Measurements from ENCODE around the gene SLC10A1.
"Not testable (repeated sequence)": the region's sequence is repeated elsewhere in the genome, so short reads cannot be mapped to it uniquely, and the experiment has no call there.

SLC10A1 gene

DNA sequence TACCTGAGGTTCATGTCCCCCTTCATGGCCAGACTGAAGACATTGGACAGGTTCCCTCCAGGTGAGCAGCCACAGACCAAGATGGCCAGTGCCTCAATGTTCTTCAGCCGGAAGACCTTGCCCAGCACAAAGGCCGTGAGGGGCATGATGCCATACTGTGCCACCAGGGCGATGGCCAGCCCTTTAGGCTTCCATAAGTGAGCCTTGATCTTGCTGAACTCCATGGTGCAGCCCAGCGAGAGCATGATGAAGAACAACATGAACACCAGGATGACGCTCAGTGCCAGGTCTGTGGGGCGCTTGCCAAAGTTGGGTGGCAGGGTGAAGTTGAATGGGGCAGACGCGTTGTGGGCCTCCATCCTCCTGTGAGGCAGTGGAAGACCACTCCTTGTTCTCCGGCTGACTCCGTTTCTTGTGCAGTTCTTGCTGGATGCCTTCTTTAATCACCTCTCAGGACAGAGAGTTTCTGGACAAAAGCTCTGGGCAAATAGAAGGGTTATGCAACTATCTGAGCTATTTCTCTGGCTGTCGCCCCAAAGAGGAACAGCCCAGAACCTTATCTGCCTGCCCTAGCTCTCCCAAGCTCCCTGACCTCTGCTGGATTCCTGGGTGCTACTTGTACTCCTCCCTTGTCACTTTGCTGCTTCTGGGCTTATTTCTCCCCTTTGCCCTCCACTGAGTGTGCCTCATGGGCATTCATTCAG is at the start of gene SLC10A1:
Gene SLC10A1, minus strand, starts transcription at position 445 of the 704 bp plus-strand sequence. Its CDS starts 86 bp downstream, at position 359.
- DNase-seq: no peak

DNA sequence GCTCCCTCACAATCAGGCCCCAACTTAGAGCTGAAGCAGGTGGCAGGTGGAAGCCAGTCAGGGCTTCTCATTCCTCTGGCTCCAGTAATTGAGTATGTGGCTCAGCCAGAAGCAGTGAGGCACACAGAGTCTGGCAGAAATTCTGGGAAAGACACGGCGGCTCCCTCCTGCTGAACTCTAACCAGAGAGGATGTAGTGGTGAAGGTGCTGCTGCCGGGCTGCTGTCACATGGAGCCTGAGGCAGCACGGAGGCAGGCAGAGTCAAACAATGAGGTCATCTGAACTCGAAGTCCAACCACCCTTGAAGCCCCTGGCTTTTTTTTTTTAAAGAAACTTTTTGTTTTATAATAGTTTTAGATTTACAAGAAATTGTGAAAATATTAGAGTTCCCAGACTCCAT is 48.7 kb upstream of the SLC10A1 start:
- no peak for DNase-seq

DNA sequence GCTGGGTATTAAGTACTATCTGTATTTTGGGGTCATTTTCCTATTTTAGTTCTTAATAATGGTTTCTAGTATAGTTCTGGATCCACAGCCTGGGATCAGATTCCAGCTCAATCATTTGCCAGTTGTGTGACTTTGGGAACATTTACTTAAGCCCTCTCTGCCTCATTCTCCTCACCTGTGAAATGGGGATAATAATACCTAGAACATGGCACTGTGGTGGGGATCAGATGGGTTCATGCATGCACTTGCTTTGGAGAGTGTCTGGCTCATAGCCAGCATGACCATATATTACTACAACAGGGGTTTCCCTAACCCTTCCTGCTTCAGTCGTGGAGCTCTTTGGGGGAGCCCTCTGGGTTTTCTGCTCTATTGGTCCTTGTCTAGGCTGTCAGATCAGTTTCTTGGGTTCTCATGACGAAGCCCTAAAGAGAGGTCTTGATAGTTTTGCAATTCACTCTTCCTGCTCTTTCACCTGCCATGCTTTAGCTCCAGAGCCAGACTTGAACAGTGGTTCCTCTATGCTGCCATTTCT is 48.1 kb upstream of the SLC10A1 start:
- DNase-seq: no peak

DNA sequence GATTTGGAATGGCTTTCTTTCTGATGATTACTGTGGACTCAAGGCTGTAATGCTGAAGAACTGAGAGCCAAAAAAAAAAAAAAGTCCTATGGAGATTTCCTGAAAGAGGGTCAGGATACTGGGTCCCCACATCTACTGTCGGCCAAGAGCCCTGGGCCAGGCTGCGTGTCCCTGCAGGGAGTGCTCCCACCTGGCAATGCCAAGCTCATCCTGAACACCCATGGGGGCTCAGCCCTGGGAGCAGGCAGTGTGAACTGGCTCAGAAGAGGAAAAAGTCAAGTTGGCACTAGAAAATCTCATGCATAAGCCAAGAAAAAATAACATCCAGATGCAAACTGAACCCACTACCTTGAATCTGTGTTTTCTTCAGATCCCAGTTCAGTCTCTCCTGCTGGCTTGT is 47.1 kb upstream of the SLC10A1 start:
- DNase-seq: no peak

DNA sequence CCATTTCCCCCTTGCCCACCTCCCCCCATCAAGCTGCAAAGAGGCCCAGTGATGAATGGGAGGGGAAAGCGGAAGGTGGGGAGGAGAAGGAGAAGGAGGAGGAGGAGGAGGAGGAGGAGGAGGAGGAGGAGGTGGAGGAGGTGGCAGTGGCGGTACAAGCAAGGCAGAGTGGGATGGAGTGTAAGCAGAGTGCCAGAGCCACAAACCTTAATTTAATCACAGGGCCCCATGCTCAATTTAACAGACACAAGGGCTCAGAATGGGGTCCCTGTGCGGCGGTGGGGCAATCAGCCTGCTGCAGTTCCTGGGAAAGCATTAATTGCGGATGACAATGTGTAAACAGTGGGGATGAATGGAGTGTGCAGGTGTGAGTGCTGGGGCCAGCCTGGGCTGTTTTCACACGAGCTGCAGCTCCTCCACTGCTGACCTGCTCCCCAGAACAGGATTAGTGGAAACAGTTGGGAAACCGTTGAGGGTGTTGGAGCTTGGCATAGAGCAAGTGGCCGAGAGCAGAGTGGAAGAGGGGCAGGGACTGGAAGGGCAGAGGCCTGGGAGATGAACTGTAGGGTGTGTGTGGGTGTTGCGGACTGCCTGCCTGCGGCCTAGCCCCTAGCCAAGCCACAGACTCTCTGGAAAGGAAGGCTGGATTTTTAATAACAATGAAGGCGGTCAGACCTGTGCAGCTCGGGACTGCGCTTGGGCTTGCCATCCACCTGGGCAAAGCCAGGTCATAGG is 45.8 kb upstream of the SLC10A1 start:
- DNase-seq: no peak

DNA sequence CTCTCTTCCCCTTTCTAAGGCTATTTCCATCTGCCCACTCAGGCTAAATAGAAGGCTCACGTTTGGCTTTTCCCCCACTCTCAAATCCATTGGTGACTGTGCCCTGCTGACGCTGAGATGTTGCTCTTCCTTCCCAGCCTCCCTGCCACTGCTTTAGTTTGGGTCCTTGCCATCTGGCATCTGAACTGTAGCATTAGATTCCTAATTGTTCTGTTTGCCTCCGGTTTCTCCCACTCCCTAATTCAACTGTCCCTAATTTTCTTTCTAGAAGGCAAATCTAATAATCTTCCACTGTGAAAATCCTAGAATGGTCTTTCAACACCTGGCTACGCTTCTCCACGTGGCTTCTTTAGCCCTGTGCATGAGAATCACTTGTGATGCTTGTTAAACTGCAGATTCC is 44.6 kb upstream of the SLC10A1 start:
- DNase-seq: no peak

DNA sequence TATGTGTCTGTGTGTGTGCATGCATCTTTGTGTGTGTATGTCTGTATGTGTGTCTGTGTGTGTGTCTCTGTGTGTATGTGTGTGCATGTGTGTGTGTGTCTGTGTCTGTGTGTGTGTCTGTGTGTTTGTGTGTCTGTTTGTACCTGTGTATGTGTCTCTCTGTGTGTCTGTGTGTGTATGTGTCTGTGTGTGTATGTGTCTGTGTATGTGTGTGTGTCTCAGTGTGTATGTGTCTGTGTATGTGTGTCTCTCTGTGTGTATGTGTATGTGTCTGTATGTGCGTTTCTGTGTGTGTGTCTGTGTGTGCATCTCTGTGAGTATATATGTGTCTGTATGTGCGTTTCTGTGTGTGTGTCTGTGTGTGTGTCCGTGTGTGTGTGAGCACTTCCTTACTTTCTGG is 42.6 kb upstream of the SLC10A1 start:
- no peak for DNase-seq

DNA sequence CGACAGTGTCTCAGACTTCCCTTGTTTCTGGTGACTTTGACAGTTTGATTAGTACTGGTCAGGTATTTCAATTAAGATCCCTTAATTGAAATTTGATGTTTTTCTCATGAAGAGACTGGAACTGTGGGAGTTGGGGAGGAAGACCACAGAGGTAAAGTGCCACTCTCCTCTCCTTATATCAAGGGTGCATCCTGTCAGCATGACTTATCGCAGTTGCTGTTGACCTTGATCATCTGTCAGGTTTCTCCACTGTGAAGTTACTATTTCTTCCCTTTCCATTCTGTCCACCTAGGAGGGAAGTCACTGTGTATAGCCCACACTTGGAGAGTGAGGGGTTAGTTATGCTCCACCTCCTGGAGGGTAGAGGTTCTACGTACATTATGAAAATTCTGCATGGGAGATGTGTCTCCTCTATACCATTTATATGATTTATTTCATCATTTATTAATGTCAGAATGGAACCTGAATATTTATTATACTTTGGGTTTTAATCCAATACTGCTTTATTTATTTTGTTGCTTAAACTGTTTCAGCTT is 41.9 kb upstream of the SLC10A1 start:
- no peak for DNase-seq

DNA sequence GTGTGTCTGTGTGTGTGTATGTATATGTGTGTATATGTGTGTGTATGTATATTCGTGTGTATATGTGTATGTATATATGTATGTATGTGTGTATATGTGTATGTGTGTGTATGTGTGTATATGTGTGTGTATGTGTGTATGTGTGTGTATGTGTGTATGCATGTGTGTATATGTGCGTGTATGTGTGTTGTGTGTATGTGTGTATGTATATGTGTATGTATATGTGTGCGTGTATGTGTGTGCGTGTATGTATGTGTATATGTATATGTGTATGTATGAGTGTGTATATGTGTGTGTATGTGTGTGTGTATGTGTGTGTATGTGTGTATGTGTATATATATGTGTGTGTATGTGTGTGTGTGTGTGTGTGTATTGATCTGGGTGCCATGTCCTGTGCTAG is 31.8 kb upstream of the SLC10A1 start:
- no peak for DNase-seq

DNA sequence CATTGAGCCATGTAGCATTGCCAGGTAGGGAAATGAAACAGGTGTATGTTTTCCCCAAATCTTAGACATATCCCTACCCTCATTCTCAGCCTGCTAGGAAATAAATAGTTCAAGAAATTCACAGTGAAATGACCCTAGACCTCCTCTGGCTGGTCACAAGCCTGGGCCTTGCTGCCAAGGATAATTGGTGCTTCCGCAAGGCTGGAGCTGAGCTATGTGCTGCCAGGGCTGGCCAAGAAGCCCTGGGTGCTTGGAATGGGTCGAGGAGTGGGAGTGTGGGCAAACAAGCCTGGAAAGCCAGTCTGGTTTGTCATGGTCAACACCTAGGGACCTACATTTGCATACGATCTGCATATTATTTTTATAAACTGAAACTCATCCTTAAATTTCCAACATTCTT is 31.3 kb upstream of the SLC10A1 start:
- no peak for DNase-seq

DNA sequence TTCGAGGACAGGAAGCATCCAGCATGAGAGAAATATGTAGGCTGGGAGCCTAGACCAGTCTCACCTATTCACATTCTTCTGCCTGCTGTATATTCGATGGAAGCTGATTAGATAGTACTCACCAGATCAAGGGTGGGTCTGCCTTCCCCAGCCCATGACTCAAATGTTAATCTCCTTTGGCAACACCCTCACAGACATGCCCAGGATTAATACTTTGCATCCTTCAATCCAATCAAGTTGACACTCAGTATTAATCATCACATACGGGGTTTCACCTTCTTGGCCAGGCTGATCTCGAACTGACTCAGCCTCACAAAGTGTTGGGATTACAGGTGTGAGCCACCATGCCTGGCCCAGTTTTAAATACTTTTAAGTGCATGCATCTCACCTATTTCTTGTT is 30.5 kb upstream of the SLC10A1 start:
- DNase-seq: no peak

DNA sequence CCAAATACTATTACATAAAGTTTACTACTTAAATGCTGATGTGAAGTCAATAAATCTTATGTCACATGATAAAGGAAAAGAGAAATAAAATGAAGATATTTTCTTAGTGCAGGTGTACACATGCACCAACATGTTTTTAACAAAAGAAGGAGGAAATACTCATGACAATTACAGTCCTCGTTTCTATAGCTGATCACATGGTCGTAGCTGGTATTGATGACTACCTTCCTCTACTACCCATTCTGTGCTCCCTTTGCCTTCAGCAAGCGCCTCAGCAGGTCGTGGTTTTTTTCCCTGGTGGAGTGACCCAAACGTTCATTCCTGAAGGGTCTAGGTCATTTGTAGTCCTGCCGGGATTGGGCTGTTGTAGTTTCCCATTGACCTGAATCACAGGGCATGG is 25.4 kb upstream of the SLC10A1 start:
- no peak for DNase-seq

DNA sequence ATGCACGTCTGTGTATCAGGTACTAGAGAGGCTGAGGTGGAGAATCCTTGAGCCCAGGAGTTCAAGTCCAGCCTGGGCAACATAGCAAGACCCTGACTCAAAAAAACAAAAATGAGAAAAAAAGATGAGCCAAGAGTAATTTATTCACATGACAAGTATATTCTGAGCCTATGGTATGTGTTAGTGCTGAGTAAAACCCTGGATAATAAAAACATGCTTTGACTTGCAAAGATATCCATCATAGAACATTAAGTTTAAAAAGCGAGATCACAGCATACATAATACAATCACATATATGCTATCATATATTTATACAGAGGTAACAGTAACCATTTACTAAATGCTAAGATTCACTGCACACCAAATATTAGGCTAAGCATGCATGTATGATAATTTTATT is 23.9 kb upstream of the SLC10A1 start:
- no peak for DNase-seq

DNA sequence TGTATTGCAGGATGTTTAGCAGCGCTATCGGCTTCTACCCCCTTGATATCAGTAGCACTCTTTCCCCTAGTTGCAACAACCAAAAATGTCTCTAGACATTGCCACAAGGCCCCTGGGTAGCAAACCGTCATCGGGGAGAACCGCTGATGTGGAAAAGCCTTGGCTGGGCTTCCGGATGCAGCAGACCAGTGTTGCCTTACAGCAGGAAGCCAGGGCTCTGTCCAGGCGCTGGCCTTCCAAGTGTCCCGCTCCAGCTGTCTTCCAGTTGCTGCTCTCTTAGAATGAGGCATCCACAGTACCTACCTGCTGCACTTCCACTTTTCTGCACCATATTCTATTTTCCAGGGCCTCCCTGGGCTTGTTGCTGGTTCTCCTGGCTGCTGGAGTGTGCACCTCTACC is 22.6 kb upstream of the SLC10A1 start:
- DNase-seq: no peak

DNA sequence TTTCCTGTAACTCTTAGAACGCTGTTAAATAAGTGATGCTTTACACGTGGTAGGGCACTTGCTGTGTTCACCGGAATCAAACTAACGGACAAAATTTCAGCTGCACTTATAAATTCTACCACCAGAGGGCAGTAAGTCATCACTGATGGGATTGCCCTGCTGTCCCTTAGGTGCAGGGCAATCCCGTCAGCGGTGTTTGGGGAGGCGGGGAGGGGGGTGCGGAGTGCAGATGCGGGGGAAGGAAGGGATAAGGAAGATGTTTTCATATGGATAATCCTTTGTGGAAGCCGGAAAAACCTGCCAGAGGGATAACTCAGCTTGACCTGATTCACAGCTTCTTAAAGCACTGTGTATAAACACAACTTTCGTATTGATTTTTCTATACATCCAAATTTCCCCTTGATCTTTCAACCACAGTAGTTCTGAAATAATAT is 21.7 kb upstream of the SLC10A1 start:
- peak; percentile 73 for DNase-seq

DNA sequence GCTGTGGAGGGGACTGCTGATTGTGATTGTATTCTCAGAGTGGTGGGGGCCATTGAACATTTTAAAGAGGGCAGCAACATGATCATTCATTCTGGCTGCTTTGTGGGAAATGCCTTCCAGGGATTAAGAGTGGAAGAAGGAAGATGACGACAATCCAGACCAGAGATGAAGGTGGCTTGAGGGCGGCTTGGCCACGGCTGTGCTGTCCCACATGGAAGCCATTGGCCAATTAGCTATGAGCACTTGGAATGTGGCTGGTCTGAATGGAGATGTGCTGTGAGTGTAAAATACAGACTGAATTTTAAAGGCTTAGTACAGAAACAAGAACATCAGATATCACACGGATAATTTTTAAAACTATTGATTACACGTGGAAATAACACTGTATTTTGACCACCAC is 19.2 kb upstream of the SLC10A1 start:
- DNase-seq: no peak

DNA sequence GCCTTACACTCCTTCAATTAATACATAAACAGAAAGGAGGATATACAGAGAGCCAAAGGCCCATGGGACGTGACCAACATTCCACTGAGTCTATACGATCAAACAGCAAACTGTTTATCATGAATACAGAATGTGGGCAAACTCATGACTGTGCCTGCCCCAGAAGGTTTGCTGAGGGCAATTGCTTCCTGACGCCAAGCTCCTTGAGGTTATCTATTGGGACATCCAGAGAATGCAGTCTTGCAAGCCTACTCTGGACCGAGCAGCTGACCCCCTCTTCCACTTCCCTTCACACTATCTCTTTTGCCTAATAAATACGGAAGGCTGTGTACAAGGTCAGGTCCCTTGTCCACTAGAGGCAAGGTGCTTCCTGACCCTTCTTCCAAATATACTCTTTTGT is 18.5 kb upstream of the SLC10A1 start:
- no peak for DNase-seq

DNA sequence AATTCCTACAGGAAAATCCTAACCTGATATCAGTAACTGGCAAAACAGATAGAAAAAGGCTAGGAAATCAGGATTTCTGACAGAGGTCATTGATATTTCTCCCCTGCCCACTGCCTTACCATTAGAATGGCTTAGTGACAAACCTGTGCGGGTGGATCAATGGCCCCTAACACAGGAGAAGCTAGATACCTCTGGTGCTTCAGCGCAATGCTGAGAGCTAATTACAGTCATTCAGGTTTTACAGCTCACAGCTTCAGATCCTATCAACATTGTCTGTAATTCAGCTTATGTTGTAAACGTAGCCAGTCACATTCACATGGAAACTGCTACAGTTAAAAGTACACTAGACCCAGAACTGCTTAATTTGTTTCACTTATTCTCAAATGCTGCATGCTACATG is 17.4 kb upstream of the SLC10A1 start:
- no peak for DNase-seq

DNA sequence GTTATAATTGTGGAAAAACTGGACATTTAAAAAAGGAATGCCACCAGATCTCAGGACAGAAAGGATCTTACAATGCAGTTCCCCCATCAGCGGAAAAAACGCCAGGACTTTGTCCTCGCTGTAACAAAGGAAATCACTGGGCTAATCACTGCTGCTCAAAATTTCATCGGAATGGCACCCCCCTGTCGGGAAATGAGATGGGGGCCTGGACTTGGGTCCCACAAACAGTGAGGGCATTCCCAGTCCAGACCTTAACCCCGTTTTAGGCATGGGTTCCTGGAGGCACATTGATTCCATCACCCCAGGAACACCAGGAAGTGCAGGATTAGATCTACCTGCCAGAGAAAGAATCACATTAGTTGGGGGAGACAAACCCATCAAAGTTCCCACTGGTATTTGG is 16.3 kb upstream of the SLC10A1 start:
- not testable (repeated sequence) for DNase-seq

DNA sequence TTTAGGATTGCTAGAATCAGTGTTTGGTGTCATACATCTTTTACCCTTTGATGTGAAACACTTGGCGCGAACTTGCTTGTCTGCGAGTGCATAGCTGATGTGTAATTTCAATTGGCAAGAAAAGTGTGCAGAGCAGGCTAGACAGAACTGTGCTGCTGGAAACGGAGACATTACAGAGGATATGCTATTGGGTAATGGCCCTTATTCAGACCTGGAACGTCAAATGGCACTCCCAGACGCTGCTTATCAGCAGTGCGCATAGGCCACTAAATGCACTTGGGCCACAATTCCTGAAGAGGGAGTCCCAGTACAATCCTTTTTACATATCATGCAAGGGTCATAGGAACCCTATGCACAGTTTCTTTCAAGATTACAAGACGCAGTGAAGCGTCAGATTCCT is 15.7 kb upstream of the SLC10A1 start:
- no peak for DNase-seq

DNA sequence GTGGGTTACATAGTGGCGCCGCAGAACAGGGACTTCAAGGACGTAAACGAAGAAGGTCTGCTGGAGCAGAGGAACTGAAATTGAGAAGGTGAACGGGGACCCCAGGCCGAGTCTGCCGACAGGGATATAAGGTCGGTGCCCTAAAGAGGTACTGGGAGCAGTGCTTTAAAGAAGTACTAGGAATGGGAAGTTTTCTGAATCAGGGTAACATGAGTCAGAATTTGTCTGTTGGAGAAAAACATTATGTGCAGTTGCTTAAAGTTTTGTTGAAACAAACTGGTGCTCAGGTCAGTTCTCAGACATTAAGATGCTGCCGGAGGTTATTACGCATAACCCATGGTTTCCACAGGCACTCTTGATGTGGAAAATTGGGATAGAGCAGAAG is 14.8 kb upstream of the SLC10A1 start:
- DNase-seq: no peak

DNA sequence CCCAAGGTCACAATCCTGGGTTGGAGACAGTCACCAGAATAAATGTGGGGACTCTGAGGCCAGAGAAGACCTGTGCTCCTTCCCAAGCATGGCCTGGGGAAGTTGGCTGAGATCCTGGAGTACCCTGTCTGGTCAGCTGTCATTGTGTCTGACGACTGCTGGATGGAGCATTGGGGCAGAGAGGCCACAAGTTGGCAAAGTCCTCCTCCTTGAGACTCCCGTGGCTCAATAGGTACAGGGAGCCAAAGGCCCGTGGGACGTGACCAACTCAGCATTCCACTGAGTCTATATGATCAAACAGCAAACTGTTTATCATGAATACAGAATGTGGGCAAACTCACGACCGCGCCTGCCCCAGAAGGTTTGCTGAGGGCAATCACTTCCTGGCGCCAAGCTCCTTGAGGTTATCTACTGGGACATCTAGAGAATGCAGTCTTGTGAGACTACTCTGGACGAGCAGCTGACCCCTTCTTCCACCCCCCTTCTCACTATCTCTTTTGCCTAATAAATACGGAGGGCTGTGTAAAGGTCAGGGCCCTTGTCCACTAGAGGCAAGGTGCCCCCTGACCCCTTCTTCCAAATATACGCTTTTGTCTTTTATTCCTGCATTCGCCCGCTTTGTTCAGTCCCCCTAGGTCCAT is 14.3 kb upstream of the SLC10A1 start:
- no peak for DNase-seq

DNA sequence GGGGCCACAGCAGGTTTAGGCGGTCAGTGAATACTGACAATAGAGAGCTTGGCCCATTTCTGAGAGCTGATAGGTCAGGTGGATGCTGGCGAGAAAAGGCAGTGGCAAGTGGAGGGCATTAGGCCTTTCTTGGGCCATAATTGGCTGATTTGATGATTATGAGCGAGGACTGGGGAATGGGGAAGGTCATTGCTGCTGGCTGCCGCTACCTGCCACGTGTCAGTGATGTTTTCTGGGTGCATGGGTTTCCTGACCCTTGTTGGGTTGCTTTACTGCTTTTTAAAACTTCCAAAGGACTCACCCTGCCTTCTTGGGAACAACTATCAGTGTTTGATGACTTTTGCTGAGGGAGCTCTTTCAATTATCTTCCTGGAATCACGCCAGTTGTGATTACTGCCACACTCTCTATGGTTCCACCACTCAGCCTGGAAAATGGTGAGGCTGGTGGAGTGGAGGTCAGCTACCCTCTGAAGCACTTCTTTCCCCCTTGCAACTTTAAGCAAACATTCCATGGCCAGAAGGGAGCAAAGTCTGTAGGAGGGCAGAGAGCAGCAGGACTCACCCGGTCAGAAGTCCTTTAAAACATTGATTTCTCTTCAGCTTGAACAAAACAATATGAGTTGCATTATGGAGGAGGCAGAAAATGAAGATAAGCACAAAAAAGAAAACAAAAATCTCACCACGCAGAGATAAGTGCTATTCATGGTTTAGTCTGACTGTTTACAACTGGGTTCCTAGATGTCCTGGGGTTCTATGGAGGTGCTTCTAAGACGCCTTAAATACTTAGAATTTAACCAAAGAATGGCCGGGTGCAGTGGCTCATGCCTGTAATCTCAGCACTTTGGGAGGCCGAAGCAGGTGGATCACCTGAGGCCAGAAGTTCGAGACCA is 12.1 kb upstream of the SLC10A1 start:
- no peak for DNase-seq
